HFF-Myc (cell line): ENCODE data around the gene RASGEF1C.

ENCODE experiments used
- DNase-seq: peaks from one replicate; pipeline ENCODE4 v3.0.0-alpha.2; 2011; ENCODE audit warnings: low read depth; ENCODE audit errors: extremely low read depth
- H3K4me3 ChIP-seq: replicated peaks from 2 replicates; pipeline ENCODE4 v1.5.1; 2011; ENCODE audit warnings: low read depth, mild to moderate bottlenecking, control low read depth, low read length
- CTCF ChIP-seq: IDR thresholded peaks from 2 replicates; pipeline ENCODE4 v1.5.1; 2012; ENCODE audit warnings: mild to moderate bottlenecking, low read depth, low read length, control low read depth; ENCODE audit errors: missing control alignments

Gene RASGEF1C

GRCh38 chr5:180072556-180072955 lies 136.5 kb downstream of the RASGEF1C start:
- no peak for TF ChIP-seq CTCF
- no peak for DNase-seq
- H3K4me3 ChIP-seq = no peak overlapping the region

GRCh38 chr5:180072256-180072548 lies 136.8 kb downstream of the RASGEF1C start:
- TF ChIP-seq CTCF = no peak
- H3K4me3 ChIP-seq = no peak overlapping the region; the same call in 1 of the 2 replicates
- DNase-seq = no peak

GRCh38 chr5:180071531-180072255 lies 137.3 kb downstream of the RASGEF1C start, which contains the start of gene RNF130:
RNF130 (minus strand) TSS chr5:180071759; CDS start chr5:180071702, 57 bp downstream.
- peak within 1 kb of the TSS; percentile 75 for H3K4me3 ChIP-seq
- no peak for TF ChIP-seq CTCF
- peak; percentile 40 for DNase-seq

GRCh38 chr5:180070756-180071530 lies 138.1 kb downstream of the RASGEF1C start:
- TF ChIP-seq CTCF = no peak
- DNase-seq = no peak
- peak overlapping the region; percentile 75 for H3K4me3 ChIP-seq

GRCh38 chr5:180069589-180070247 lies 139.3 kb downstream of the RASGEF1C start:
- DNase-seq = no peak
- TF ChIP-seq CTCF = no peak
- peak overlapping the region; percentile 75 for H3K4me3 ChIP-seq

GRCh38 chr5:180068519-180069090 lies 140.4 kb downstream of the RASGEF1C start:
- TF ChIP-seq CTCF = no peak
- H3K4me3 ChIP-seq = no peak overlapping the region
- no peak for DNase-seq
